ENCODE data around the gene GP1BA.

Gene GP1BA

DNA sequence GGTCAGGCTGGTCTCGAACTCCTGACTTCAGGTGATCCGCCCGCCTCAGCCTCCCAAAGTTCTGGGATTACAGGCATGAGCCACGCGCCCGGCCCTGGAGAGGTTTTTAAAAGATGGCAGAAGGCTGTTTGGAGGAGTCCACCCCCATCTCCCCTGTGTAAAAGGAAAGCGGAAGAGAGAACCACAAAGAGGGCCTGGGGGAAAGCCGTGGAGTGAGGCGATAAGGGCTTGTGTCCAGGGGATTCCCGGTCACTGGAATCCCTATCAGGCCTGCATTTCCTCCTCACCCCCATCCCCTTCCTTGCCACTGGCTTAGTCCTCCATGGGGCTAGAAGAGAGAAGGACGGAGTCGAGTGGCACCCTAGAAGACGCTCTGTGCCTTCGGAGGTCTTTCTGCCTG is at the start of gene GP1BA:
Gene GP1BA, plus strand, starts transcription at position 315 of the 400 bp plus-strand sequence. CDS start 328 bp downstream, outside the sequence.
- DNase-seq = no peak

DNA sequence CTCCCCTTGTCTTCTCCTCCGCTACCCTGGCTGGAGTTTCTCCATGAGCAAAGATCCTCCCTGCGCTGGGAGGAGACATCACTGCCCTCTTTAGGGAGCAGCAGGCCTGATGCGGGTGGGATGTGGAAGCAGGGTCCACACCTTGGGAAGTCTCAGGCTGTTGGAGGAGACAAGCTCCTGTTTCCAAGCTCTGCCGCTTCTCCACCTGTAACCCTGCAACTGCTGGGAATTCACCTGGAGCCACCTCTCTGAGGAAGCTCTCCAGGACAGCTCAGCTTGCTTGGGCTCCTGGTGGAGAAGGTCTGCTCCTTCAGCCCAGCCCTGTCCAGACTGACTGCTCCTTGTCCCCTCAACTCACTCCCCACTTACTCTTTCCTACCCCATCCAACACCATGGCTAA is 47.6 kb upstream of the GP1BA start:
- no peak for DNase-seq

DNA sequence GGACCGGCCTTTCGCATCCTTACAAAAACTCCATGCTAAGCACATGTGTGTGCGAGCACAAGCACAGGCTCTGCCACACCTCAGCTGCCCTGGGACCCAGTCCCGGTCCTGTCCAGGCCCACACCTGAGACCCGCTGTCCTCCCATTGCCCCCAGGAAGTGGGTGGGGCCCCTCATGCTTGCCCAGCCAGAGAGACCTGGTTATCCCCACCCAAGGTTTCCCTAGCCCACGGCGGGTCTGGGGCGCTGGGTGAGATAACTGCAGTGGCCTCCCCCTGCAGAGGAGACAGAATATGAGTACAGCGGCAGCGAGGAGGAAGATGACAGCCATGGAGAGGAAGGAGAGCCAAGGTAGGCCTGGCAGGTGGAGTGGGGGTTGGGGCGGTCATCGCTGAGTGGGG is 45.2 kb upstream of the GP1BA start:
- DNase-seq = no peak

DNA sequence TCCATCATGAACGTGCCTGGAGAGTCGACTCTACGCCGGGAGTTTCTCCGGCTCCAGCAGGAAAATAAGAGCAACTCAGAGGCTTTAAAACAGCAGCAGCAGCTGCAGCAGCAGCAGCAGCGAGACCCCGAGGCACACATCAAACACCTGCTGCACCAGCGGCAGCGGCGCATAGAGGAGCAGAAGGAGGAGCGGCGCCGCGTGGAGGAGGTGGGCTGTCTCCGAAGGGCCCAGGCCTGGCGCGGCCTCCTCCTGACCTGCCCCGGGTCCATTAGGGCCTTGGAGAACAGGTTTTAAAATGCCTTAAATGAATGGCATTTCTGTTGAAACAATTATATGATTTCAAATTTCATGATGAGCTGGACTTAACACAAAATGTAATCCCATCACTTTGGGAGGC is 44.5 kb upstream of the GP1BA start:
- DNase-seq = no peak

GRCh38 chr17:4891411-4892410 is 40.4 kb upstream of the GP1BA start:
- no peak for DNase-seq

- DNase-seq = no peak
These were observed 39.4 kb upstream of the GP1BA start for GRCh38 chr17:4892499-4893221.

GRCh38 chr17:4893272-4893671 is 38.8 kb upstream of the GP1BA start:
- no peak for DNase-seq

DNA sequence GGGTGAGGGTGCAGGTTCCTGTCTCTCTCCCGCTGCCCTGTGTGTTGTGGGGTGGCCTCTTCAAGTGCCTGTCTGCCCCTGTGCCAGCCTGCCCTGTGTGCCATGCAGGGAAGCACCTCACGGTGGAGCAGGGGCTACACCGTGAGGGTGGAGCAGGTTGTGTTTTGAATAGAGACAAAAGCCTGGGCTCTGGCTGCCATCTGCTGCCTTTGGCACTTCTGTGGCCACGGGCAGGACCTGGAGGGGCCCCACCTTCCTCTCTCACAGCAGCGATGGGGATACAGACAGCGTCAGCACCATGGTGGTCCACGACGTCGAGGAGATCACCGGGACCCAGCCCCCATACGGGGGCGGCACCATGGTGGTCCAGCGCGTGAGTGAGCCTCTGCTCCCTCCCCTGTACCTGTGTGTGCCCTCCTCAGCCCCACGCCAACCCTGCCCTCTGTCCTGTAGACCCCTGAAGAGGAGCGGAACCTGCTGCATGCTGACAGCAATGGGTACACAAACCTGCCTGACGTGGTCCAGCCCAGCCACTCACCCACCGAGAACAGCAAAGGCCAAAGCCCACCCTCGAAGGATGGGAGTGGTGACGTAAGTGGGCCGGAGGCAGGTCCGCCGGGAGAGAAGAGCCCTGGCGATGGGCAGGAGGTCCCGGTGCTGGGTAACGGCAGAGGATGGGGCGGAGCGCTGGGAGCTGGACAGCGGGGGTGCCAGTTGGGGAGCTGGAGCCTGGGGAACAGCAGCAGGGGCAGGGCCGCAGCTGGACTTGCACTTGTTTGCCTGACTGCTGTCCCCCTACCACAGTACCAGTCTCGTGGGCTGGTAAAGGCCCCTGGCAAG is 38.1 kb upstream of the GP1BA start:
- DNase-seq = no peak

- DNase-seq = no peak
These were observed 37.0 kb upstream of the GP1BA start for GRCh38 chr17:4895121-4895520.

DNA sequence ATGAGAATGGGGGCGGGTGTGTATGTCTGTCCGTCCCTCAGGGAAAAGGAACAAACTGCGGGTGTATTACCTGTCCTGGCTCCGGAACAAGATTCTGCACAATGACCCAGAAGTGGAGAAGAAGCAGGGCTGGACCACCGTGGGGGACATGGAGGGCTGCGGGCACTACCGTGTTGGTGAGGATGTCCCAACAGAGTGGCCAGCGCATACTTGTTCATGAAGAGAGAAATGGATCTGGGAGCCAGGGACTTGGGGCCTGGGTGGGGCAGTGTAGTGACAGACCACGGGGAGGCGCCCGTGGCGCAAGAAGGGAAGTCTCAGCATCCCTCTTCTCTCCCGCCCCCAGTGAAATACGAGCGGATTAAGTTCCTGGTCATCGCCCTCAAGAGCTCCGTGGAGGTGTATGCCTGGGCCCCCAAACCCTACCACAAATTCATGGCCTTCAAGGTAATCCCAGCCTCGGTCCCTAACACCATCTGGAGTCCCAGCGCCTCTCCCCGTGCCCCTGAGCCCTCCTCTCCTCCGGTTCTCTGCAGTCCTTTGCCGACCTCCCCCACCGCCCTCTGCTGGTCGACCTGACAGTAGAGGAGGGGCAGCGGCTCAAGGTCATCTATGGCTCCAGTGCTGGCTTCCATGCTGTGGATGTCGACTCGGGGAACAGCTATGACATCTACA is 36.3 kb upstream of the GP1BA start:
- no peak for DNase-seq

DNA sequence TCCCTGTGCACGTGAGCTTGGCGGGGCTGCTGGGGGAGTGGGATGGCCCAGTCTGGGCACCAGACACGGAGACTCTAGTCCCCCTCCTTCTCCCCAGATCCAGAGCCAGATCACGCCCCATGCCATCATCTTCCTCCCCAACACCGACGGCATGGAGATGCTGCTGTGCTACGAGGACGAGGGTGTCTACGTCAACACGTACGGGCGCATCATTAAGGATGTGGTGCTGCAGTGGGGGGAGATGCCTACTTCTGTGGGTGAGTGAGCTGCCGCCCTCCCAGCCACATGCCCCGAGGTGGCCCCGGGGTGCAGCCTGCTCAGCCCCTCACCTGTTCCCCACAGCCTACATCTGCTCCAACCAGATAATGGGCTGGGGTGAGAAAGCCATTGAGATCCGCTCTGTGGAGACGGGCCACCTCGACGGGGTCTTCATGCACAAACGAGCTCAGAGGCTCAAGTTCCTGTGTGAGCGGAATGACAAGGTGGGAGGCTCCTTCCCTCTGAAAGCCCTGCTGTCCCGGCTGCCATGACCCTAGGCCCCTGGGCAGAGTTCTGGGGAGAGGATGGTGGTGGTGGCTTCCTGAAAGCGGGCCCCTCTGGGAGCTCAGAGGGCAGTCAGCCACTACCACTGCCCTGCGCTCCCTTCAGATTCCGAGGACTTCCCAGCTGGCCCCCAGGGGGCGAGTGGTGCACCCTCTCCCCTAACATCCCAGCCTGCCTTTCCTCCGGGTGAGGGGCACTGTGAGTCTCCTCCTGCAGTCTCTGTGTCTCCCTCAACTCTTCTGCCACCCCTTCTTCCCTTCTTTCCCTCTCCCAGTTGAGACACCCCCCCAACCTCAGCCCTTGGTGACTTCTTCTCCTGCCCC is 35.5 kb upstream of the GP1BA start:
- no peak for DNase-seq

GRCh38 chr17:4897198-4897687 is 34.8 kb upstream of the GP1BA start:
- no peak for DNase-seq

GRCh38 chr17:4897785-4898184 is 34.3 kb upstream of the GP1BA start:
- DNase-seq = no peak

GRCh38 chr17:4898351-4898750 is 33.7 kb upstream of the GP1BA start:
- DNase-seq = no peak

DNA sequence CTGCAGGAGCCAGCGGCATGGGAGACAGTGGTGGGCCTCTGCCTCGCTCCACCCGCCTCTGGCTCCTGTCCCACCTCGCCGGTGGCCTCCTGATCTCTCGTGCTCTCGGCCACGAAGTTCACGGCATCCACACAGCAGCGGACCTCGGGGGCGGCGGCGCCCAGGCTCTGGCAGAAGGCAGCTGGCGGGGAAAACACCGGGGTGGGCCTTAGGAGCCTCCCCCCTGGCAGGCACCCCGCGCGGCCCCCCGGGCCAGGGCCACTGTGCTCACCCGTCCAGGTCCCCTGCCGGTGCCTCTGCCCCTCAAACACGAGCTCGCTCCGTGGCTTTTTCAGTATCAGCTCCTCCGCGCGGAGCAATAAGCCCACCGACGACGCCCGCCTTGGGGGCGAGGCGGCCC is 33.1 kb upstream of the GP1BA start:
- no peak for DNase-seq

GRCh38 chr17:4899341-4900230 is 32.5 kb upstream of the GP1BA start, which contains the start of gene C17orf107:
TSS of gene C17orf107 (plus strand) at chr17:4899536. CDS start at chr17:4899763, 227 bp downstream.
- DNase-seq = no peak

DNA sequence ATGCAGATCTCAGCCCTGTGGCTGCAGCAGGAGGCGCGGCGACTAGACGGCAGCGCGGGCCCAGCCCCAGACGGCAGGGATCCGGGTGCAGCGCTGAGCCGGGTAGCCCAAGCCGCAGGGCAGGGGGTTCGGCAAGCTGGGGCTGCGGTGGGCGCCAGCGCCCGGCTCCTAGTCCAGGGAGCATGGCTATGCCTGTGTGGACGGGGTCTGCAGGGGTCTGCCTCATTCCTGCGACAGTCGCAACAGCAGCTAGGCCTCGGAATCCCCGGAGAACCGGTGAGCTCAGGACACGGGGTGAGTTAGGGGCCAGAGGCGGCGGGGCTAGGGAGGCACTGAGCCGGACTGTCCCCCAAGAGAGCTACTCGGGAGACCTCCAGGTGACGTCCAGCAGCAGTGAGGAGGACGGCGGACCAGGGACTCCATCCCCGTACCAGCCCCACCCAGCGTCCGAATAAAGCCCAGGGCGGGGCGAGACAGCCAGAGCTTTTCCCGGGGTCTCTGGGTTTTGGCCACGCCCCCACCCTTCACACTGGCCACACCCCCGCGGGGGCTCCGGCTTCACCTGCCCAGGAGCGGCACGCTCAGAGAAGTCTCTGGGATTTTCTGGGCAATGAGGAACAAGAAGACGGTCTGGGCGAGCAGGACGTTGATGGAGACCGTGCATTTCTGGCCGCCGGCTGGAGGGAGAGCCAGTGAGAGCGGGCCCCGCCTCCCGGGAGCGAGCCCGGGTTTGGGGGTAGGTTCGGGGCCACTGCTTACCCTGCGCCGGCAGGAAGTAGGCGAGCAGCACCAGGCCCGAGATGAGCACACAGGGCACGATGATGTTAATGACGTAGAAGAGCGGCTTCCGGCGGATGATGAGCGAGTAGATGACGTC is 31.6 kb upstream of the GP1BA start:
- DNase-seq = no peak

DNA sequence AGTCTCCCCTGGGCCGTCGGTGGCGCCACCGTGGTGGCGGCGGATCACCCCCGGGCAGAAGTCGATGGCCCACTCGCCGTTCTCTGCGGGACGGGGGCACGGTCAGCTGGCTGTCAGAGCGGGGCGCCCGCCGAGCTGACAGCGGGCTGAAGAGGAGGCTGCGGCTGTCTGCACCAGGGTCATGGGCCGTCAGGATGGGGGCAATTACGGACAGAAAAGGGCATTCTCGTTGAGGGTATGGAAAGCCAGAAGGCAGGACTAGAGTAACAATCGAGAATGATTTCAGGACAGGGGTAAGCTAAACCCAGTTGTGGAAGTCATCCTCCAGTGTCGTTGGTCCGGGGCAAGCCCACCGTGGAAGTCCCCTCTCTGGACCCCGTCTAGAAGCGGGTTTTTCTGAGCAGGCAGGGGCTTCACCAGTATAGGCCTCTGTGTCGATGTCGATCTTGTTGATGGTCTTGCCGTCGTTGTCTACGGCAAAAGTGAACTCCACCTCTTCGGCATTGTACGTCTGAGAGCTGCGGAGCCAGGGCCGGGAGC is 30.9 kb upstream of the GP1BA start:
- no peak for DNase-seq

All from T1000 (cell line).